Stimulated activated CD8-positive, alpha-beta memory T cell treated with anti-CD3 and anti-CD28 coated beads, Interleukin-4, amount 100 ng/mL, for 24 hours (primary cell): ENCODE results near the gene SLC10A1.

Source experiments
- DNase-seq: peaks from one replicate; pipeline ENCODE4 v3.0.0-alpha.2; 2020; ENCODE audit warnings: low read depth

Gene SLC10A1

GRCh38 chr14:69808919-69809808 is 12.1 kb upstream of the SLC10A1 start:
- DNase-seq, result no peak

DNA sequence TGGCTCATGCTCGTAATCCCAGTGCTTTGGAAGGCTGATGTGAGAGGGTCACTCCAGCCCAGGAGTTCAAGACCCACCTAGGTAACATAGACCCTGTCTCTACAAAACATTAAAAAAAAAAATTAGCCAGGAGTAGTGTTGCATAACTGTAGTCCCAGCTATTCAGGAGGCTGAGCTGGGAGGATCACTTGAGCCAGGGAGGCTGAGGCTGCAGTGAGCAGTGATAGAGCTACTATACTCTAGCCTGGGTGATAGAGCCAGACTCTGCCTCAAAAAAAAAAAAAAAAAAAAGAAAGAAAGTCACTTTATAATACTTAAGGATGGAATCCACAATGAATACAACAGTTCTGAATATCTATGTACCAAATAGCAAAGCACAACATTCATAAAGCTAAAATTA is 10.2 kb upstream of the SLC10A1 start:
- no peak for DNase-seq

GRCh38 chr14:69804902-69805301 is 7.9 kb upstream of the SLC10A1 start:
- no peak for DNase-seq

- DNase-seq, result no peak
Measured at GRCh38 chr14:69803753-69804152, 6.7 kb upstream of the SLC10A1 start.

- no peak for DNase-seq
Measured at GRCh38 chr14:69798339-69798735, 1.3 kb upstream of the SLC10A1 start.

- no peak for DNase-seq
Measured at GRCh38 chr14:69797573-69798338, 715 bp upstream of the SLC10A1 start.

- no peak for DNase-seq
Measured at GRCh38 chr14:69795691-69796090, 1.4 kb downstream of the SLC10A1 start.

- DNase-seq, result no peak
Measured at GRCh38 chr14:69794791-69795190, 2.2 kb downstream of the SLC10A1 start.

GRCh38 chr14:69792887-69793421 is 4.1 kb downstream of the SLC10A1 start:
- DNase-seq, result no peak

- DNase-seq, result no peak
Measured at GRCh38 chr14:69789118-69789640, 7.9 kb downstream of the SLC10A1 start.

GRCh38 chr14:69786603-69787002 is 10.4 kb downstream of the SLC10A1 start:
- no peak for DNase-seq

DNA sequence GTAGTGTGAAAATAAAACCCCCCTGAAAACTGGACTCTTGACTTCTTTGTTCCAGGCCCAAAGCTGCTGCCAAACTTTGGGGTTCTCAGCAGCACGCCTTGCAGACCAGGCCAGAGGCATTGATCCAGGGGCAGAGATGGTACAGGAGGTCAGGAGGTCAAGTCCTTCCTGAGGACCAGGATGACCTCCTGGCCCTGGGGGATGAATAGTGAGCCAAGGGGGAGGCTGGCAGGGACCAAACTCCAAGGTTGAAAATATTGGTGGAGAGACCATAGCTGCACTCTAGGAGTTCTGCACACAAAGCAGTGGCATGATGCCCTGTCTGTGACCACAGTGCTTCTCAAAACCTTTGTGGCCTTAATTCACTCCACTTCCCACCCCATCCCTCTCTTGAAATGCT is 12.1 kb downstream of the SLC10A1 start:
- DNase-seq, result no peak

DNA sequence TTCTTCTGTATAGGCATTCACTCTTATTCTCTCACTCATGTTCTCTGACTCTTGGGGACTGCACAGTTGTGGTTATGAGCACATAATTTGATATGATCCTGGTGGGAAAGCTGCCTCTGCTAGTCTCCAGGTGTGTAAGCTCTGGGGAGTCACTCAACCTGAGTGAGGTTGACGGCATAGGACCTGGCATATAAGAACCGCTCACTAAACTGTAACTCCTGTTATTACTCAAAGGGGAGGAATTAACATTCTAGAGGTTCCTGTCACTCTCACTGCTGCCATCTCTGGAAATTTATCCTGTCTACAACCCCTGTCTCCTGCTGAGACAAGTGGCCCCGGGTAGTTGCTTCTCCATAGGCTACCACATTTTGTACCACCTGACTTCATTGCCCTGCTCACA is 16.1 kb downstream of the SLC10A1 start:
- DNase-seq, result no peak

GRCh38 chr14:69780092-69780491 is 16.9 kb downstream of the SLC10A1 start:
- DNase-seq, result no peak

GRCh38 chr14:69779088-69779487 is 18.0 kb downstream of the SLC10A1 start:
- DNase-seq, result no peak

DNA sequence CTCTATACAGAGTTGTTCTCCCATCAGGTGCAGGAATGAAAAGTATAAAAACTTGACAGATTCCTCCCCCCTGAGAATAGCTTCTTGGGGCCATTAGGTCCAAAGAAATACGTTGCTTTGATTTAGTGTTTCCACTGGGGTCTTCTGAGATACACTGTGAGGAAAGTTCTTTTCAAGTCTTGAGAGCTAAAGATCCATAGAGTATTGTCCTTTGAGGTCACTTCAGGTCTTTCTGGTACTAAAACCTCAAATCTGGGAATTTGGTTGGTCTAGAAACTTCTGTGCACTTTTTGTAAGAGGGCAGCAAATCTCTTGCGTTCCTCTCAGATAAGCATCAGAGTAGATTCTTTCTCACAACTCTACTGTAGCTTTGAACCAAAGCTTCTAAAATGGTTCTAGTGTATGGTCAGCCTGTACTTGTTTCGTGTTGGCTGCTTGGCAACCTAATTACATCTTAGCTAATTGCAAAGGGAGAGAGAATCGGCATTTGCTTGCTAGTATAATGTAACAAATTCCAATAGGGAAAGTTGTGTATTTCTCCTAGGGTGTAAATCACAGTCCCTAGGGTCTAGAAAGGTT is 20.1 kb downstream of the SLC10A1 start:
- DNase-seq, result no peak

DNA sequence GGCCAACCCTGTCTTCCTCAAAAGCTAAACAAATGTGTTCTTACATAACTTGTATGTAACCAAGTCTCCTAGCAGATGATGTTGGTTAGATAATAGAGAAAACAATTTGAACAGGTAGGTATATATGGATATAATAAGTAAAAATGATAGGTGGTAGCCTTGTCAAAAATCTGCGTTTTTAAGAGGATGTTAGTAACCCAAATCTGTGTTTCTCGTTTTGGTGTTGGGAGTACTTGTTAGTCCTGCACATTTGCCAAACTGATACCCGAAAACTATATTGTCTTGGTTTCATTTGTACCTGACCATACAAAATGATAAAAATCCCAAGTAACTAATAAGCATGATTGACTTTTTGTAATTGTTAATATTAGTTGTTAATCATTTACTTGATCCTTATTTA is 22.0 kb downstream of the SLC10A1 start:
- no peak for DNase-seq

GRCh38 chr14:69773571-69774276 is 23.3 kb downstream of the SLC10A1 start:
- no peak for DNase-seq

GRCh38 chr14:69772082-69773017 is 24.7 kb downstream of the SLC10A1 start:
- no peak for DNase-seq

DNA sequence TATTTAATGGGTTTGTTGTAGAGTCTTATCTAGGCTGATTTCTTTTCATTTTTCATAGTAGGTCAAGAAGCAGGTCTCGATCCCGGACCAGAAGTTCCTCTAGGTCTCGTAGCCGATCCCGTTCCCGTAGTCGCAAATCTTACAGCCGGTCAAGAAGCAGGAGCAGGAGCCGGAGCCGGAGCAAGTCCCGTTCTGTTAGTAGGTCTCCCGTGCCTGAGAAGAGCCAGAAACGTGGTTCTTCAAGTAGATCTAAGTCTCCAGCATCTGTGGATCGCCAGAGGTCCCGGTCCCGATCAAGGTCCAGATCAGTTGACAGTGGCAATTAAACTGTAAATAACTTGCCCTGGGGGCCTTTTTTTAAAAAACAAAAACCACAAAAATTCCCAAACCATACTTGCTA is 25.9 kb downstream of the SLC10A1 start:
- DNase-seq, result no peak

DNA sequence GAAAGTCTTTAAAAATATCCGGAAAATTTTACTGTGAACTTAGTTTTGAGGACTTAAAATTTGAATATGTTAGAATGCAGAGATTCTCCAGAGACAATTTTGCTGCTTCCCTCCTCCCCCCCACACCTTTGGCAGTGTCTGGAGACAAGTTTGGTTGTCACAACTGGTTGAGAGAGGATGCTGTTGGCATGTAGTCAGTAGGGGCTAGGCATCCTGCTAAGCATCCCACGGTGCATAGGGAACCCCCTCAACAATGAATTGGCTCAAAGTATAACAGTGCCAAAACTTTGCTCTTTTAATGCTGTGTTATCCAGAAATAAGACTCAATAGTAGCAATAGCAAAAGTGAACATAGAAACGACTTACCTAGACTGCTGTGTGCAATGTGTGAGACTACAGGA is 26.5 kb downstream of the SLC10A1 start:
- no peak for DNase-seq
